Measurements from ENCODE around the gene MAPRE3. TPM values are rescaled to one million over a fixed set of nuclear protein-coding genes. Genes with fewer than 3 reads are reported as not detected.
A peak's percentile ranks its signal among the peaks of the same experiment; 100 is the strongest.

The MAPRE3 gene
- total and polyA plus RNA-seq, 9 of the 15 experiments (the other 6 are each of a cell fraction or from before 2014, with no cell fraction given): 0.70 to 43.2 (median 12.6) TPM

DNA sequence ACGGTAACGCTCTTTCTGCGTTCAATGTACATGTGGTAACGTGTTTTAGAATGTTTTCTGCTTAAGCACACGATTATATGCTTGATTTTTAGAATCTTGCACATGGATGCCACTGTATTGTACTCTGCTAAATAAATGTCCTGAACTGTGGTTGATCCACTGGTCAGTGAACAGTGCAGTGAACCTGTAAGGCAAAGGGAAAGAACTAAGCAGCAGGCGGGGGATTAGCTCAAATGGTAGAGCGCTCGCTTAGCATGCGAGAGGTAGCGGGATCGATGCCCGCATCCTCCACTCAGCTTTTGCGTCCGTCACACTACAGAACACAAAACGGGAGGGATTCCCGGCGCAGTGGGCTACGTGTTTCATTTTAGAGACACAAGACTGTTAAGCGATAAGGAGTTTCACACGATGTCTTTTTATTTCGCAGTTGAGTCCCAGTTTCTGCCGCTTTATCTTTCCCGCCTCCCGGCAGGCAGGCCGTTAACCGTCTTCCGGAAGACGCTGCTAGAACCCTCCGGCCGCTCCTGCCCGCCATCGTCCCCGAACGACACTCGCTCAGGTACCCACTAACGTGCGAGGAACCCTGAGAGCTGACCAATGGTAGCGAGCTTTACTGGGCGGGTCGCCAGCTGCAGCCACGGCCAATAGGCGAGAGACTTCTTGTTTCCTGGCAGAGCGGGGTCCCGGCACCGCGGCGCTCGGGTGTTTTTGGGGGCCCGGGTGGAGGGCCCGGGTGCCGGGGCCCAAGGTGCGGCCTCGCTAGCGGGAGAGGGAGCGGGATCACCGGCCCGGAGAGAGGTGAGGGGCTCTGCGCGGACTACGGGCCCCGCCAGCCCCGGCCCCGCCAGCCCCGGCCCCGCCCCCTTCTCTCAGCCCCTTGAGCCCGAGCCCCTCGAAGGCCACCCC, 80.8 kb downstream of the MAPRE3 start, which contains the start of gene AGBL5 (continued):
- TF ChIP-seq, protein P1, sequence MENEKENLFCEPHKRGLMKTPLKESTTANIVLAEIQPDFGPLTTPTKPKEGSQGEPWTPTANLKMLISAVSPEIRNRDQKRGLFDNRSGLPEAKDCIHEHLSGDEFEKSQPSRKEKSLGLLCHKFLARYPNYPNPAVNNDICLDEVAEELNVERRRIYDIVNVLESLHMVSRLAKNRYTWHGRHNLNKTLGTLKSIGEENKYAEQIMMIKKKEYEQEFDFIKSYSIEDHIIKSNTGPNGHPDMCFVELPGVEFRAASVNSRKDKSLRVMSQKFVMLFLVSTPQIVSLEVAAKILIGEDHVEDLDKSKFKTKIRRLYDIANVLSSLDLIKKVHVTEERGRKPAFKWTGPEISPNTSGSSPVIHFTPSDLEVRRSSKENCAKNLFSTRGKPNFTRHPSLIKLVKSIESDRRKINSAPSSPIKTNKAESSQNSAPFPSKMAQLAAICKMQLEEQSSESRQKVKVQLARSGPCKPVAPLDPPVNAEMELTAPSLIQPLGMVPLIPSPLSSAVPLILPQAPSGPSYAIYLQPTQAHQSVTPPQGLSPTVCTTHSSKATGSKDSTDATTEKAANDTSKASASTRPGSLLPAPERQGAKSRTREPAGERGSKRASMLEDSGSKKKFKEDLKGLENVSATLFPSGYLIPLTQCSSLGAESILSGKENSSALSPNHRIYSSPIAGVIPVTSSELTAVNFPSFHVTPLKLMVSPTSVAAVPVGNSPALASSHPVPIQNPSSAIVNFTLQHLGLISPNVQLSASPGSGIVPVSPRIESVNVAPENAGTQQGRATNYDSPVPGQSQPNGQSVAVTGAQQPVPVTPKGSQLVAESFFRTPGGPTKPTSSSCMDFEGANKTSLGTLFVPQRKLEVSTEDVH (IDR thresholded peaks at IDR 0.05; ENCODE audit: low read depth, partially characterized antibody): peak; percentile 81
- TF ChIP-seq NFIC (IDR thresholded peaks at IDR 0.05) (peak; percentile 71), TAF9B (IDR thresholded peaks at IDR 0.05; ENCODE audit: partially characterized antibody) (no peak), BRF1 (IDR thresholded peaks at IDR 0.05; ENCODE audit: borderline replicate concordance, extremely low read depth, insufficient read length) (peak; percentile 93), EWSR1 (IDR thresholded peaks at IDR 0.05; ENCODE audit: borderline replicate concordance, low read depth, partially characterized antibody) (no peak), NCOA1 (IDR thresholded peaks at IDR 0.05; ENCODE audit: low read depth) (peak; percentile 57), TAF15 (IDR thresholded peaks at IDR 0.05; ENCODE audit: low read depth, low read length) (no peak), EGR1 (conservative IDR thresholded peaks at IDR 0.05) (no peak), ZBTB17 (CRISPR knock-in tag; IDR thresholded peaks at IDR 0.05) (no peak; the same call in 1 of the 2 replicates), CHD2 (IDR thresholded peaks at IDR 0.05; ENCODE audit: low read depth, low read length) (peak; percentile 51; the same call in 1 of the 2 replicates), ZNF699 (CRISPR knock-in tag; IDR thresholded peaks at IDR 0.05; ENCODE audit: insufficient replicate concordance) (no peak)
- TF ChIP-seq, protein P2, sequence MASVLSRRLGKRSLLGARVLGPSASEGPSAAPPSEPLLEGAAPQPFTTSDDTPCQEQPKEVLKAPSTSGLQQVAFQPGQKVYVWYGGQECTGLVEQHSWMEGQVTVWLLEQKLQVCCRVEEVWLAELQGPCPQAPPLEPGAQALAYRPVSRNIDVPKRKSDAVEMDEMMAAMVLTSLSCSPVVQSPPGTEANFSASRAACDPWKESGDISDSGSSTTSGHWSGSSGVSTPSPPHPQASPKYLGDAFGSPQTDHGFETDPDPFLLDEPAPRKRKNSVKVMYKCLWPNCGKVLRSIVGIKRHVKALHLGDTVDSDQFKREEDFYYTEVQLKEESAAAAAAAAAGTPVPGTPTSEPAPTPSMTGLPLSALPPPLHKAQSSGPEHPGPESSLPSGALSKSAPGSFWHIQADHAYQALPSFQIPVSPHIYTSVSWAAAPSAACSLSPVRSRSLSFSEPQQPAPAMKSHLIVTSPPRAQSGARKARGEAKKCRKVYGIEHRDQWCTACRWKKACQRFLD (CRISPR knock-in tag; IDR thresholded peaks at IDR 0.05): peak; percentile 66
- TF ChIP-seq, protein P3, sequence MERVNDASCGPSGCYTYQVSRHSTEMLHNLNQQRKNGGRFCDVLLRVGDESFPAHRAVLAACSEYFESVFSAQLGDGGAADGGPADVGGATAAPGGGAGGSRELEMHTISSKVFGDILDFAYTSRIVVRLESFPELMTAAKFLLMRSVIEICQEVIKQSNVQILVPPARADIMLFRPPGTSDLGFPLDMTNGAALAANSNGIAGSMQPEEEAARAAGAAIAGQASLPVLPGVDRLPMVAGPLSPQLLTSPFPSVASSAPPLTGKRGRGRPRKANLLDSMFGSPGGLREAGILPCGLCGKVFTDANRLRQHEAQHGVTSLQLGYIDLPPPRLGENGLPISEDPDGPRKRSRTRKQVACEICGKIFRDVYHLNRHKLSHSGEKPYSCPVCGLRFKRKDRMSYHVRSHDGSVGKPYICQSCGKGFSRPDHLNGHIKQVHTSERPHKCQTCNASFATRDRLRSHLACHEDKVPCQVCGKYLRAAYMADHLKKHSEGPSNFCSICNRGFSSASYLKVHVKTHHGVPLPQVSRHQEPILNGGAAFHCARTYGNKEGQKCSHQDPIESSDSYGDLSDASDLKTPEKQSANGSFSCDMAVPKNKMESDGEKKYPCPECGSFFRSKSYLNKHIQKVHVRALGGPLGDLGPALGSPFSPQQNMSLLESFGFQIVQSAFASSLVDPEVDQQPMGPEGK (CRISPR knock-in tag; IDR thresholded peaks at IDR 0.05; ENCODE audit: borderline replicate concordance): peak; percentile 14; the same call in 1 of the 2 replicates
- TF ChIP-seq, protein P4, sequence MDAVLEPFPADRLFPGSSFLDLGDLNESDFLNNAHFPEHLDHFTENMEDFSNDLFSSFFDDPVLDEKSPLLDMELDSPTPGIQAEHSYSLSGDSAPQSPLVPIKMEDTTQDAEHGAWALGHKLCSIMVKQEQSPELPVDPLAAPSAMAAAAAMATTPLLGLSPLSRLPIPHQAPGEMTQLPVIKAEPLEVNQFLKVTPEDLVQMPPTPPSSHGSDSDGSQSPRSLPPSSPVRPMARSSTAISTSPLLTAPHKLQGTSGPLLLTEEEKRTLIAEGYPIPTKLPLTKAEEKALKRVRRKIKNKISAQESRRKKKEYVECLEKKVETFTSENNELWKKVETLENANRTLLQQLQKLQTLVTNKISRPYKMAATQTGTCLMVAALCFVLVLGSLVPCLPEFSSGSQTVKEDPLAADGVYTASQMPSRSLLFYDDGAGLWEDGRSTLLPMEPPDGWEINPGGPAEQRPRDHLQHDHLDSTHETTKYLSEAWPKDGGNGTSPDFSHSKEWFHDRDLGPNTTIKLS (IDR thresholded peaks at IDR 0.05; ENCODE audit: borderline replicate concordance, low read depth): peak; percentile 94
- TF ChIP-seq, protein P5, sequence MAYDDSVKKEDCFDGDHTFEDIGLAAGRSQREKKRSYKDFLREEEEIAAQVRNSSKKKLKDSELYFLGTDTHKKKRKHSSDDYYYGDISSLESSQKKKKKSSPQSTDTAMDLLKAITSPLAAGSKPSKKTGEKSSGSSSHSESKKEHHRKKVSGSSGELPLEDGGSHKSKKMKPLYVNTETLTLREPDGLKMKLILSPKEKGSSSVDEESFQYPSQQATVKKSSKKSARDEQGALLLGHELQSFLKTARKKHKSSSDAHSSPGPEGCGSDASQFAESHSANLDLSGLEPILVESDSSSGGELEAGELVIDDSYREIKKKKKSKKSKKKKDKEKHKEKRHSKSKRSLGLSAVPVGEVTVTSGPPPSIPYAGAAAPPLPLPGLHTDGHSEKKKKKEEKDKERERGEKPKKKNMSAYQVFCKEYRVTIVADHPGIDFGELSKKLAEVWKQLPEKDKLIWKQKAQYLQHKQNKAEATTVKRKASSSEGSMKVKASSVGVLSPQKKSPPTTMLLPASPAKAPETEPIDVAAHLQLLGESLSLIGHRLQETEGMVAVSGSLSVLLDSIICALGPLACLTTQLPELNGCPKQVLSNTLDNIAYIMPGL (CRISPR knock-in tag; IDR thresholded peaks at IDR 0.05): peak; percentile 100

Measured in K562 (cell line).